ENCODE measurements around the gene ASCL1. TPM values are rescaled to one million over a fixed set of nuclear protein-coding genes. Genes with fewer than 3 reads are reported as not detected.

Gene ASCL1
- total and polyA plus RNA-seq, 7 donors = 0.01 to 0.03 TPM; not detected in 5

DNA sequence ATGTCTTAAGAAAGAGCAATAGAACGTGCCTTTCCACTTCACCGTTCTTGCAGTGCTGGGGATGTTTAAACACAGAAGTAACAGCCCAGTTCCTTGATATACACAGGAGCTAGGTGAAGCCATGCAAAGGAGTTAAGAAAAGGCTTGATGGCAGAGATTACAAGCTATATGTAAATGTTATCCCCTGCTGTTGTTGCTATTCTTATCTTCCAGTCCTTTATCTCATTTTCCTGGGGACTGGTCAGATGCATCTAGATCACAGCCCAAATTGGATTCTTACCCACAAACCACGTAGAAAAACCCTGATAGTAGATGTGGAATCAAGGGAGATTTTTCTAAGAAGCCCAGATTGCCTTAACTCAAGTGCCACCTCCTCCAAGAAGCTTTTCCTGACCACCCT lies 5.5 kb downstream of the ASCL1 start:
- TF ChIP-seq, protein P1, sequence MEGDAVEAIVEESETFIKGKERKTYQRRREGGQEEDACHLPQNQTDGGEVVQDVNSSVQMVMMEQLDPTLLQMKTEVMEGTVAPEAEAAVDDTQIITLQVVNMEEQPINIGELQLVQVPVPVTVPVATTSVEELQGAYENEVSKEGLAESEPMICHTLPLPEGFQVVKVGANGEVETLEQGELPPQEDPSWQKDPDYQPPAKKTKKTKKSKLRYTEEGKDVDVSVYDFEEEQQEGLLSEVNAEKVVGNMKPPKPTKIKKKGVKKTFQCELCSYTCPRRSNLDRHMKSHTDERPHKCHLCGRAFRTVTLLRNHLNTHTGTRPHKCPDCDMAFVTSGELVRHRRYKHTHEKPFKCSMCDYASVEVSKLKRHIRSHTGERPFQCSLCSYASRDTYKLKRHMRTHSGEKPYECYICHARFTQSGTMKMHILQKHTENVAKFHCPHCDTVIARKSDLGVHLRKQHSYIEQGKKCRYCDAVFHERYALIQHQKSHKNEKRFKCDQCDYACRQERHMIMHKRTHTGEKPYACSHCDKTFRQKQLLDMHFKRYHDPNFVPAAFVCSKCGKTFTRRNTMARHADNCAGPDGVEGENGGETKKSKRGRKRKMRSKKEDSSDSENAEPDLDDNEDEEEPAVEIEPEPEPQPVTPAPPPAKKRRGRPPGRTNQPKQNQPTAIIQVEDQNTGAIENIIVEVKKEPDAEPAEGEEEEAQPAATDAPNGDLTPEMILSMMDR (IDR thresholded peaks at IDR 0.05) = no peak
- intact Hi-C loops (cut with DNase I) = no loop called here

DNA sequence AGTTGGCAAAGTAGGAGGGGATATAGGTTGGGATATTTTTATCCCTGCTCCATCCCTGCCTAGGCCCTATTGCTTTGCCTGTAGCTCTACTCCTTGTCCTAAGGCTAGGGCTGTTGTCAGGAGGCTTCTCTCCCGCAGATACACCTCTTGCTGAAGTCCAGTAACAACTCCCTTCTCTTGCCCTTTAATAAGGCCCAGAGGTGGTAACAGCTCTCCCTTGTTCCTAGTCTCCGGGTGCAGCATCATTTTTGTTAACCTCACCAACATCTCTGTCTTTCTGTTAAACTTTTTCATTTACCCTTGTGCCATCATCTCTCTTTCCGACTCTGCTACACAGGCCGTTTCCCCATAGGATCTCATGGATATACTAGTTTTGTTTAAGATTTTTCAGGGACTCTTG lies 6.3 kb downstream of the ASCL1 start:
- no peaks in the 10 kb centered on the region for H3K9me3 ChIP-seq
- H3K27ac ChIP-seq = no peak overlapping the region
- DNase-seq (no peak), ATAC-seq (no peak)
- 38 to 49% (median 43%) methylated on average over 4 of the region's 4 CpGs for WGBS, 3 donors
- no peaks in the 10 kb centered on the region for H3K4me1 ChIP-seq
- intact Hi-C loops (cut with DNase I) = no loop called here
- peaks cover 11 to 92% (median 27%) of the 10 kb centered on the region in 3 donors for H3K27me3 ChIP-seq (ENCODE audit: insufficient read depth in 3 of 3, low read length in 2 of 3)
- TF ChIP-seq, protein P1 (IDR thresholded peaks at IDR 0.05) = no peak
- no peak overlapping the region for H3K4me3 ChIP-seq
- no peaks in the 10 kb centered on the region for H3K36me3 ChIP-seq (ENCODE audit: insufficient read depth in 1 of 2, low read depth in 1 of 2)

More for the DNA sequence above, 5.5 kb downstream of the ASCL1 start:
- DNase-seq = no peak
- Histone ChIP-seq H3K4me1 (no peaks in the 10 kb centered on the region), H3K4me3 (no peak overlapping the region), H3K27ac (no peak overlapping the region), H3K27me3 (ENCODE audit: insufficient read depth in 3 of 3, low read length in 2 of 3) (peaks cover 9 to 98% (median 27%) of the 10 kb centered on the region in 3 donors), H3K36me3 (ENCODE audit: insufficient read depth in 1 of 2, low read depth in 1 of 2) (no peaks in the 10 kb centered on the region), H3K9me3 (no peaks in the 10 kb centered on the region)
- no peak for ATAC-seq
- WGBS, 3 donors = 2 to 8% (median 4%) methylated on average over 3 of the region's 3 CpGs

DNA sequence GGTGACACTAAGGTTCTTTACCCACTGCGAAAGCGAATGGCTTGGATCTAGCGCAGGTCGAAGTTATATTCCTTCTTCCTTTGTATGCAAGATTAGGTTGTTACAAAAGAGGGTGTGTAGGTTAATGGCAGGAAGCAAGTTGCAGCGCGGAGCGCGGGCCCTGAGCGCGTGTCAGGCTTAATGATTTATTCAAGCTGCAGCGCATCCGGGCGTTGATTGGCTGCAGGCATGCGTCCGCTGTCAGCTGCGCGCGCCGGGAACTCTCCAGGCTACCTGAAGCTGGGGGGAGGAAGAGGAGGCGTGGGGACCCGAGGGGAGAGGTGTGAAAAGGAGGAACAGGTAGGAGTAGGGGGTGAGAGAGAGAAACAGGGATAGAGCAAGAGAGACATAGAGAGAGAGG lies 7.4 kb downstream of the ASCL1 start:
- TF ChIP-seq, protein P1 (IDR thresholded peaks at IDR 0.05) = no peak
- peaks cover 13 to 88% (median 24%) of the 10 kb centered on the region in 3 donors for H3K27me3 ChIP-seq (ENCODE audit: insufficient read depth in 3 of 3, low read length in 2 of 3)
- DNase-seq = no peak
- no peaks in the 10 kb centered on the region for H3K4me1 ChIP-seq
- no peak overlapping the region for H3K27ac ChIP-seq
- no peak for ATAC-seq
- no peak overlapping the region for H3K4me3 ChIP-seq
- WGBS, 3 donors = 0 to 2% (median 1%) methylated on average over 21 of the region's 21 CpGs
- intact Hi-C loops (cut with DNase I) = no loop called here
- no peaks in the 10 kb centered on the region for H3K9me3 ChIP-seq
- H3K36me3 ChIP-seq (ENCODE audit: insufficient read depth in 1 of 2, low read depth in 1 of 2) = no peaks in the 10 kb centered on the region

DNA sequence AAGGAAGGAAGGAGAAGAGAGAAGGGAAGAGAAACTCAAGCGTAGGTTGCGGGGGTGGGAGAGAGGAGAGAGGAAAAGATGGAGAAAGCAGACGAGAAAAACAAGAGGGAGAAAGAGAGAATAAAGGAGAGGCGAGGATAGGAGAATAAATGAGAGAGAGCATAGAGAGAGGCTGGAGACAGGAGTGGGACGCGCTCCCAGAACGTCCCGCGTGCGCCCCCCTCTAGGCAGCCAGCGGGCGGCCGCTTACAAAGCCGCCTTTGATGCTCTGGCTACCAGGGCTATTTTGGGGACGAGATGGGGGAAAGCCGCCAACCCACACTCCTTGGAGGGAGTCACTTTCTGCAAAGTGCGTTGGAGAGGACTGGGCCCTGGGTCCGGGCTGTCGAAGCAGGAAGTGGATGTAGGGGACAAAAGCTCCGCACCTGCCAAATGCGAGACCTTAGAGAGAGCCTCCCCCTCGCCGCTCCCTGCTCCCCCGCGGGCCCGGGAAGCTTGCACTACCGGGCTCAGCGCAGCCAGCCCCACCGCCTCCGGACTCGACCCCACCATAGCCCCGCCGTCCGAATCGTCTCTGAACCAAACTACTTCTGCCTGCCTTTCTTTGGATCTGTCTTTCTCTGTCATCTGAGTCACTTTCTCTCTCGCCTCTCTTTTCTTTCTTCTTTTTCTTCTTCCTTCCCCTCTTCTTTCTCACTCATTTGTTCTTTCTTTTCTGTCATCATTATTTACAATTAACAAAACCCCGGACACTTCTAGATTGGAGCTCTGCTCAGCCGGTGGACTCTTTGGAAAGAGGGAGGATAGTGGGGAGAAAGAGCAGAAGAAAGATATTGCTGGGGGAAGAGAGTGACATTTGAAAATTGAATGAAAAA lies 8.0 kb downstream of the ASCL1 start:
- ATAC-seq (no peak), DNase-seq (no peak)
- intact Hi-C loops (cut with DNase I) = no loop called here
- TF ChIP-seq, protein P1 (IDR thresholded peaks at IDR 0.05) = no peak
- no peaks in the 10 kb centered on the region for H3K4me1 ChIP-seq
- no peaks in the 10 kb centered on the region for H3K36me3 ChIP-seq (ENCODE audit: insufficient read depth in 1 of 2, low read depth in 1 of 2)
- 1 to 2% (median 2%) methylated on average over 35 to 38 of the region's 38 CpGs for WGBS, 3 donors
- no peaks in the 10 kb centered on the region for H3K9me3 ChIP-seq
- H3K27me3 ChIP-seq (ENCODE audit: insufficient read depth in 3 of 3, low read length in 2 of 3) = peaks cover 13 to 81% (median 24%) of the 10 kb centered on the region in 3 donors
- no peak overlapping the region for H3K27ac ChIP-seq
- H3K4me3 ChIP-seq = no peak overlapping the region

Data from psoas muscle (tissue), 8 donors.